Activated CD4-positive, alpha-beta T cell treated with anti-CD3 and anti-CD28 coated beads for 24 hours (primary cell): ENCODE results near the gene AGGF1.
"Not testable (repeated sequence)": the region's sequence is repeated elsewhere in the genome, so short reads cannot be mapped to it uniquely, and the experiment has no call there.

Experiments used
- DNase-seq, 2 donors: peaks; one replicate each; pipeline ENCODE4 v3.0.0-alpha.2; 2020; ENCODE audit warnings: low read depth in 2 of 2

AGGF1 gene

DNA sequence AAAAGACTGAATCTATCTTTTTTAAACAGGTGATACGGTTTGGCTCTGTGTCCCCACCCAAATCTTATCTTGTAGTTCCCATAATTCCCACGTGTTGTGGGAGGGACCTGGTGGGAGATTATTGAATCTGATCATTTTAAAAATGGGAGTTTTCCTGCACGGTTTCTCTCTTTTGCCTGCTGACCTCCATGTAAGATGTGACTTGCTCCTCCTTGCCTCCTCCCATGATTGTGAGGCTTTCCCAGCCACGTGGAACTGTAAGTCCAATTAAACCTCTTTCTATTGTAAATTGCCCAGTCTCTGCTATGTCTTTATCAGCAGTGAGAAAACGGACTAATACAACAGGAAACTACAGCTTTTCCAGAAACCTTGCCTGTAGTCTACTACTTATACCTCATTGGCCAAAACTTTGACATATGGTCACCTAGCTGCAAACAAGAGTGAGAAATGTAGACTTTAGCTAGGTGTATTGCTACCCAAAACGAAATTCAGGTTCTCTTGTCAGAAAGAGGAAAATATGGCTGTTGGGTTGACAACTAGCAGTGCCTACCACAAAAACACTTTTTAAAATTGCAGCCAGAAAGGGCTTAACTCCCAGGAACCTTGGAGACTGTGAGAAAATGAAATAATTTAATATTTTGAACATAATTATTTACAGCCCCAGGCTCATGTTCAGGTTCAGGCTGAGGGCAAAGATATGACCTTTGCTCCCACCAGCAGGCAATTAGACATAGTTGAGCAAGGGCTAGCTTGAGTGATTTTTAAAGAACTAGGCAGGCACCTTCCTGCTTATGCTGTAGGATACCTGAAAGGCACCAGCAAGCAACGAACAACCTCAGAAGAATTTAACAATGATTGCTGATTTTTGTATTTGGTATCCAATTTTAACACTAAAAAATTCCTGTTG is 7.4 kb upstream of the AGGF1 start:
- no peak for DNase-seq

DNA sequence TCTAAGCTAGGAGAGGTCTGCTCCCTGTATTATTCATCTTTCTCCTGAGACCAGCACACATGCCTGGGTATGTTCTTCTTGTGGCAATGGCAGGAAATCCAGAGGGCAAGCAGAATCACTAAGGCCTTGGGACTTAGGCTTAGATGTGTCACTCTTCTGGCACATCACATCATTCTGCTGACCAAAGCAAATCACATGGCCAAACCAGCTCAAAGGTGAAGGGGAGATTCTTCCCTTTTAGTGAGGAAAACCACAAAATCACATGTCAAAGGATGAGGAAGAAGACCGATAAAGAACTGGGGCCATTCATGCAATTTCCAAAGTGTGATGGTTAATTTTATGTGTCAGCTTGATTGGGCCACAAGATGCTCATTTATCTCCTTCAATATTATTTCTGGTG is 5.7 kb upstream of the AGGF1 start:
- DNase-seq: no peak

- DNase-seq: no peak
These were observed 1.4 kb upstream of the AGGF1 start for GRCh38 chr5:77028631-77029375.

GRCh38 chr5:77029376-77029885 is 773 bp upstream of the AGGF1 start:
- no peak for DNase-seq

DNA sequence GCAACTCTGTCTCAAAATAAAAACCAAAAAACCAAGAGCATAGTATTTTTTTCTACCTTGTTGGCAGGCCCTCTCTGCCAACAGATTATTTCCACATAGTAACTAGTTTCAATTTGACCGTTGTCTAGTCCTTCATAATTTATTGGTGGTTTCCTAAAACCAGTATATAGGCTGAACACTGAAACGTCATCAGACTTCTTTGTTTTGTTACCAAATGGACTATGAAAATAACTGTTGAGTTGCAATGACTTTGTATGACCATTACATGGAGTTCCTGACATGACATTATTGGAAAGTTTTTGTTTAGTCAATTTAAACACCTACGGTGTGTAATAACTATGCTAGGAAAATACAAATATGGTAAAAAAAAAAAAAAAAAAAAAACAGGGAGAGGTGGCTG is 1.7 kb downstream of the AGGF1 start:
- no peak for DNase-seq

- DNase-seq: no peak
These were observed 2.4 kb downstream of the AGGF1 start for GRCh38 chr5:77032635-77033034.

- no peak for DNase-seq
These were observed 3.1 kb downstream of the AGGF1 start for GRCh38 chr5:77033338-77033737.

GRCh38 chr5:77035950-77036349 is 5.7 kb downstream of the AGGF1 start:
- no peak for DNase-seq

- no peak for DNase-seq
These were observed 16.3 kb downstream of the AGGF1 start for GRCh38 chr5:77046416-77047073.

DNA sequence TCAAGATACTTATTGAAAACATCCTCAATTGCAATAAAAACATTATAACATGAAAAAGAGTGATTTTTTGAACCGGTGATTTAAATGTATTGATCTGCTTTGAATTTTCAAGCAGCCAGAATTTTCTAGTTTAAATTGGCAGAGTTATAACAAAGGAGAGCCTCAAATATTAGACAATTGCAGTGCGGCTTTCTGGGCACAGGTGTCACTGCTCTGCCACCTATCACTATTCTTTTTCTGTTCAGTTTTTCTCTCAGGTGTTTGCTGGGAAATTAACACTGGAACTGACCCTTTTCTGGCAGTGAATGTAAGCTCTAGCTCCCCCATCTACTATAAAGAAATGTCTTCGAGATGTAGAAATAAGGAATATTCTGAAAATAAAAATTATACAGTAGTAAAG is 33.8 kb downstream of the AGGF1 start:
- no peak for DNase-seq

GRCh38 chr5:77065256-77065655 is 35.1 kb downstream of the AGGF1 start:
- DNase-seq: no peak

DNA sequence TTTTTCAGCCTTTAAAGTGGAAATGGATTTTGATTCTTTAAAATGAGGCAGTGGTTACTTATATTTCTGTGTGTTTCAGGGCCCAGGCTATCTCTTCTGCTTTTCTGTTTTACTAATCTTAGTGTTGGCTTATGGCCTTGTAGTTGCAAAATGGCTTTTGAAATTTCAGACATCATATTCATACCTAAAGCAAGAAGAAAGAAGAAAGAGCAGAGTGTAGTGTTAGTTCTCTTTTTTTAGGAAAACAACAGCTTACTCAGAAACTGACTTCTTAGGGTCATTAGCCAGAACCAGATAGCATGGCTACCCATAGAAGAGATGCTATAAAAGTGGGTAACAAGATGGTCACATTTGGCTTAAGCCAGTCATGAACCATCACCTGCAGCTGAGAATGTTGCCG is 36.0 kb downstream of the AGGF1 start:
- no peak for DNase-seq

- no peak for DNase-seq
These were observed 36.7 kb downstream of the AGGF1 start for GRCh38 chr5:77066823-77067442.

- DNase-seq: no peak
These were observed 43.5 kb downstream of the AGGF1 start for GRCh38 chr5:77073667-77074066.

DNA sequence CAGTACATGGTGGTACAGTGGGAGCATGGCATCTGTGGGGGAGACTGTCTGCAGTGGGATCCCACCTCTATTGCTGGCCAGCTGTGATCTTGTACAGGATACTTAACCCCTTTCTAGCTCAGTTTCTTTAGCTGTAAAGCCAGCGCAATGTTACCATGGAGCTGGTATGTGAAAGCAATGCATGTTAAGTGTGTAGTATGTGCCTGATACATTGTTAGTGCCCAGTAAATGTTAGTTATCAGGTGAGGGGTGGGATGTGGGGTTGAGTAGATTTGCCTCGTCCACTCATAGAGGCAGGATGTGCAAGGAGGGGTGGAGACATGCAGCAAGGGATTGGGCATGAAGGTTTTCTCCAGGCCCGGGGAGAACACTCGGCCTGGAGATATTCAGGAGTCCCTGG is 44.5 kb downstream of the AGGF1 start:
- DNase-seq: no peak

DNA sequence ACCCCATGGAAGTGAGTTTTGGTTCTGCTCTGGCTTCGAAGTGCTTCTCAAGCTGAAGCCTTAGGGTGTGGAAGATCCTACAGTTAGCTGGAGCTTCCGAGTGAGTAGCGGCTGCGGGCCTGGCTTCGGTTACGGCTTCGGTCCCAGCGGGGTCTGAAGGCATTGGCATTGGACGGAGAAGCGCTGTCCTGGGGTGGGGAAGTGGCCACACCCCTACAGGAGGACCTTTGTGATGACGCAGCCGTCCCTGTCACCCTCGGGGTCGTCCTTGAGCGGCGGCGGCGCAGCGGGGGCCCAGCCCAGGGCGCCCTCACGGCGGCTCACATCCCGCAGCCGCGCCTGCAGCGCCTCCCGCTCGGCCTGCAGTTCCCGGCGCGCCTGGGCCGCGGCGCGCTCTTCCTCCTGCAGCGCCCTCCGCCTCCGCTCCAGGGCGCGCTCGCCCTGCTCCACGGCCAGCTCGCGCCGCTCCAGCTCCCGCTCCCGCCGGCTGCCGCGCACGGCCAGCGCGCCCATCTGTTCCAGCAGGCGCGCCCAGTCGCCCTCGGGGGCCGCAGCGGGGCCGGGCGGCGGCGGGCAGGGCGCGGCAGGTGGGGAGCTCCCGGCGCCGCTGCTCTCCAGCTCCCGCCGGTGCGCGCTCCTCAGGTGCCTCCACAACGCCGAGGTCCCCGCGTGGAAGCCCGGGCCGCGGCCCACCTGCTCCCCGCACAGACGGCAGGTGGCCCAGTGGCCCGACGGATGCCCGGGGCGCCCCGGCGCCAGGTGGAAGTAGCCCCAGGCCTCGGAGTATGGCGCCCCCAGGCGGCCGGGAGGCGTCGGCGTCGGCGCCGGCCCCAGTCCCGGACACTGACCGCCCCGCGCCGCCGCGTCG is 47.0 kb downstream of the AGGF1 start:
- peak; percentile 33 to 54 for DNase-seq

- no peak for DNase-seq
These were observed 47.6 kb downstream of the AGGF1 start for GRCh38 chr5:77077829-77078176.

- DNase-seq: not testable (repeated sequence)
These were observed 50.3 kb downstream of the AGGF1 start for GRCh38 chr5:77080479-77080878.

DNA sequence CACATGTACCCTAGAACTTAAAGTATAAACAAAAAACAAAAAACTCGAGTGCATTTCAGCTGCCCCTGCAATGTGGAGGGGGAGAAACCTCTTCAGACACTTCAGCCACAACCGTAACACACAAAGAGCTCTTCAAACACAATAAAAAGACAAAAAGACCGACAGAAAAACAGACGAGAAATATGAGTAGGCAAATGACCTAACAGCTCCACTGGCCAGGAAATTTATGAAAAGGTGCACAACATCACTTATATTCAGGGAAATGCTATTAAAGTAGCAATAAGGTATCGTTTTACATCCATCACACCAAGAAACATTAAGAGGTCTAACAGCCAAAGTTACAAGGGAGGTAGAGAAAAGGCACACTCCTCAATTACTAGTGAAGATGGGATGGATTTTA is 50.7 kb downstream of the AGGF1 start:
- no peak for DNase-seq

GRCh38 chr5:77082280-77082679 is 52.1 kb downstream of the AGGF1 start:
- DNase-seq: no peak

GRCh38 chr5:77083088-77083487 is 52.9 kb downstream of the AGGF1 start:
- DNase-seq: no peak
